A673 (cell line): ENCODE data around the gene OTUD6A.

Experiments
- CTCF ChIP-seq: fragments of 300-800, 200-600 bp; sonication (generic); conservative IDR thresholded peaks from 2 replicates; pipeline ENCODE4 v1.5.1; 2017; ENCODE audit warnings: low read depth, mild to moderate bottlenecking, antibody characterized with exemption, low read length, moderate library complexity, mixed read lengths
- EZH2 ChIP-seq: fragments of 200-600 bp; sonication (generic); IDR thresholded peaks from 2 replicates; pipeline ENCODE4 v1.6.1; 2017; ENCODE audit warnings: borderline replicate concordance, low read depth, mild to moderate bottlenecking, mixed read lengths, antibody characterized with exemption, low read length; ENCODE audit not compliant: poor library complexity, severe bottlenecking

GRCh38 chrX:70046978-70047377, 15.3 kb upstream of the OTUD6A start:
- TF ChIP-seq CTCF (no peak), EZH2 (no peak)
